Common myeloid progenitor, CD34-positive (primary cell): Measurements from ENCODE around the gene OR2T3.
"Not testable (repeated sequence)": the region's sequence is repeated elsewhere in the genome, so short reads cannot be mapped to it uniquely, and the experiment has no call there.

ENCODE experiments used
- CTCF ChIA-PET: fragments of 350-600 bp; sonication (Branson Sonifier 250); formaldehyde crosslinking; loops from one replicate; lab custom pipeline; 2021; ENCODE audit warnings: antibody characterized with exemption; lab: Charles Lee
- POLR2A ChIA-PET: fragments of 350-600 bp; sonication (Branson Sonifier 250); formaldehyde crosslinking; loops from one replicate; lab custom pipeline; 2021; ENCODE audit warnings: antibody characterized with exemption; lab: Charles Lee
- DNase-seq, 3 donors: peaks; one replicate each; pipeline versions ENCODE4 v3.0.0 to v3.0.0-alpha.2; 2013
- H3K27ac ChIP-seq, 2 experiments: 1 replicate in 1 of 2; 2 replicates in 1 of 2; pipeline ENCODE4 v1.7.0; 2013; ENCODE audit warnings: inconsistent platforms in 2 of 2, low read length in 2 of 2, mild to moderate bottlenecking in 2 of 2, low read depth in 1 of 2, moderate library complexity in 1 of 2; ENCODE audit not compliant: severe bottlenecking in 2 of 2, insufficient read depth in 1 of 2, poor library complexity in 1 of 2
- H3K27me3 ChIP-seq, 5 experiments: replicated peaks in 2 of 5; 1 replicate in 3 of 5; 2 replicates in 2 of 5; pipeline versions ENCODE4 v1.6.1 to v1.7.0; 2013; ENCODE audit warnings: low read length in 4 of 5, mild to moderate bottlenecking in 2 of 5, moderate library complexity in 2 of 5, inconsistent platforms in 1 of 5; ENCODE audit not compliant: insufficient read depth in 5 of 5, control insufficient read depth in 4 of 5
- H3K36me3 ChIP-seq, 4 experiments: 1 replicate in 2 of 4; 2 replicates in 2 of 4; pipeline versions ENCODE4 v1.6.1 to v1.7.0; 2013; ENCODE audit warnings: low read length in 3 of 4, control low read depth in 1 of 4, mild to moderate bottlenecking in 1 of 4; ENCODE audit not compliant: control insufficient read depth in 4 of 4, insufficient read depth in 4 of 4
- H3K4me1 ChIP-seq, 4 experiments: 1 replicate in 3 of 4; 2 replicates in 1 of 4; pipeline versions ENCODE4 v1.6.1 to v1.7.1; 2013; ENCODE audit warnings: low read length in 3 of 4, mild to moderate bottlenecking in 3 of 4, control low read depth in 1 of 4, inconsistent platforms in 1 of 4, moderate library complexity in 1 of 4; ENCODE audit not compliant: control insufficient read depth in 4 of 4, insufficient read depth in 4 of 4; ENCODE audit errors: control extremely low read depth in 1 of 4
- H3K4me3 ChIP-seq, 7 experiments: 1 replicate in 4 of 7; 2 replicates in 3 of 7; pipeline versions ENCODE4 v1.5.1 to v1.7.0; 2013; ENCODE audit warnings: mild to moderate bottlenecking in 7 of 7, low read length in 6 of 7, moderate library complexity in 6 of 7, inconsistent platforms in 2 of 7, low read depth in 2 of 7, control low read depth in 1 of 7; ENCODE audit not compliant: insufficient read depth in 4 of 7, control insufficient read depth in 1 of 7; ENCODE audit errors: extremely low read depth in 1 of 7
- H3K9me3 ChIP-seq, 5 experiments: 1 replicate in 4 of 5; 2 replicates in 1 of 5; pipeline versions ENCODE4 v1.6.1 to v1.7.1; 2013; ENCODE audit warnings: low read length in 4 of 5, mild to moderate bottlenecking in 2 of 5, inconsistent platforms in 1 of 5, low read depth in 1 of 5, moderate library complexity in 1 of 5; ENCODE audit not compliant: control insufficient read depth in 4 of 5, insufficient read depth in 2 of 5; ENCODE audit errors: control extremely low read depth in 1 of 5
- WGBS: methylation state at CpG from one replicate; pipeline ENCODE4 v1.1.5; 2013; ENCODE audit not compliant: insufficient coverage; 5-methylcytosine and 5-hydroxymethylcytosine counted together

Gene OR2T3

GRCh38 chr1:248436303-248436702 lies 36.8 kb upstream of the OR2T3 start:
- WGBS = 100% methylated on average over 1 of the region's 3 CpGs
- H3K27ac ChIP-seq, POLR2A ChIA-PET, H3K4me1 ChIP-seq, H3K9me3 ChIP-seq, H3K36me3 ChIP-seq, CTCF ChIA-PET, H3K27me3 ChIP-seq, DNase-seq, H3K4me3 ChIP-seq: not testable (repeated sequence)

- H3K27me3 ChIP-seq, DNase-seq, POLR2A ChIA-PET, CTCF ChIA-PET, H3K9me3 ChIP-seq, H3K4me1 ChIP-seq, H3K27ac ChIP-seq, H3K4me3 ChIP-seq, H3K36me3 ChIP-seq: not testable (repeated sequence)
- WGBS = no CpG with 5 or more reads among the region's 1 CpG
Measured at GRCh38 chr1:248438668-248439067, 34.5 kb upstream of the OR2T3 start.

DNA sequence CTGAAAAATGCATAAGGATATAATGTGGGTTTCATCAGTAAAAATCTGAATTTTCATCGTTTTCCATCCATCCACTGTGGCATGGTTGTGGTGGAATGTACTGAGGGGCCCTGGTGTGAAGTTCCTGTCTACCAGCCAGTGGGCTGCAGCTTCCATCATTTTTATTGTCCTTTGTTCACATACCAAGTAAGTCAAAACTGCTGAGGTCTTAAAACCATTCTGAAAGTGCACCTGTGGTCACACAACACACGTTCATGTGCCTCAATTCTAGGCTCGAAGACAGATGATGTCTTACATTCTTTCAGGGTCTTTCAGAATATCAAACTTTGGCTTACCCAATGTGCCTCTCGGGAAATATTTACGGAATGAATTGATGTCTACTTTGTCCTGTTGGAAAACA lies 33.9 kb upstream of the OR2T3 start:
- H3K9me3 ChIP-seq, CTCF ChIA-PET, H3K4me1 ChIP-seq, H3K36me3 ChIP-seq, H3K27ac ChIP-seq, H3K4me3 ChIP-seq, H3K27me3 ChIP-seq, DNase-seq, POLR2A ChIA-PET: not testable (repeated sequence)
- 94% methylated on average over 4 of the region's 5 CpGs for WGBS

DNA sequence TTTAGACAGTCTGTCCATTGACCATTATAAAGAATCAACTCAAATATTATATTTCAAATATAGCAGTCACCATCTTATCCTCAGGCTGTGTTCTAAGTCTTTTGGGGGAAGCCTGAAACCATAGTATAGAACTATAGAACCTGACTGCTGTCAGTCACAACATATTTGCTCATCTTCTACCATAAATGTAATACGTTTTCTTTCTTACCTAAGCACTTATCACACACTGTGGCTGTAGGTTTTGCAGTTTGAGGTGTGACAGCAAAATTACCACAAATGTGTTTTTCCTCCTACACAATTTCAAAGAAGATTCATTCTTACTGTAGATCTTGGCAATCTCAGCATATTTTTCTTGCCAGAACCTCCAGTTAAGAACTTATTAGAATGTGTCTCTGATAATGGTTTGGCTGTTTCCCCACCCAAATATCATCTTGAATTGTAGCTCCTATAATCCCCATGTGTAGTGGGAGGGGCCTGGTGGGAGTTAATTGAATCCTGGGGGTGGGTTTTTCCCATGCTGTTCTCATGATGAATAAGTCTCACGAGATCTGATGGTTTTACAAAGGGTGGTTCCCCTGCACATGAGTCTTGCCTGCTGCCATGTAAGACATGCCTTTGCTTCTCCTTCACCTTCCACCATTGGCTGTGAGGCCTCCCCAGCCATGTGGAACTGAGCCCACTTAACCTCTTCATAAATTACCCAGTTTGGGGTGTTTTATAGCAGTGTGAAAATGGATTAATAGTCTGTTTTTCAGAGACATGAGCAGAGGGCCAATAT lies 30.5 kb upstream of the OR2T3 start:
- H3K27ac ChIP-seq, POLR2A ChIA-PET, H3K4me3 ChIP-seq, H3K9me3 ChIP-seq, DNase-seq, CTCF ChIA-PET, H3K4me1 ChIP-seq, H3K27me3 ChIP-seq, H3K36me3 ChIP-seq: not testable (repeated sequence)
- no CpG with 5 or more reads among the region's 2 CpGs for WGBS

- CTCF ChIA-PET, H3K4me3 ChIP-seq, H3K27me3 ChIP-seq, POLR2A ChIA-PET, H3K27ac ChIP-seq, H3K36me3 ChIP-seq, H3K9me3 ChIP-seq, DNase-seq, H3K4me1 ChIP-seq: not testable (repeated sequence)
- 100% methylated on average over 4 of the region's 4 CpGs for WGBS
Measured at GRCh38 chr1:248444603-248445002, 28.5 kb upstream of the OR2T3 start.

DNA sequence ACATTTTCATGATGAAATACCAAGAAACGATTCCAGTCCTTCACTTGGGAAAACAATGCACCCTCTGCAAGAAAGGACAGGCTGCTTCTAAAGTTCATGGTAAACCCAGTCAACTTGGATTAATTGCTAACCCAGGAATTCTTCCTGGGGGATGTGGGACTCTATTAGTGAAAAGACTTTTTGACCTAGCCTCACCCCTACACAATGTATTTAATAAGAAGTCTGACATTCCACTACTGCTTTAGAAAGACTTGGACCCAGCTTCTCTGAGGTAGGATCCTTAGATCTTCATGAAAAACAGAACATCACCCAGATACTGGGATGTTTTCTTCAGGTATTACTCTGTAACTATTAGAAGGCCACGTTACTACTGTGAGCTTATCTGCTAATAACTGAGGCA lies 27.8 kb upstream of the OR2T3 start, which contains the start of gene OR2T2:
TSS of gene OR2T2 (plus strand) at position 239 of the 400 bp plus-strand sequence. CDS start 7,161 bp downstream, outside the sequence.
- no CpG with 5 or more reads among the region's 2 CpGs for WGBS
- CTCF ChIA-PET, H3K36me3 ChIP-seq, H3K4me3 ChIP-seq, H3K27ac ChIP-seq, DNase-seq, H3K27me3 ChIP-seq, H3K4me1 ChIP-seq, H3K9me3 ChIP-seq: not testable (repeated sequence)
- POLR2A ChIA-PET = interaction anchor here (0.7 kb wide), 1 partner anchor 1235 kb away, joined by 3 read pairs; no protein-coding TSS in a partner anchor

GRCh38 chr1:248448409-248449074 lies 24.6 kb upstream of the OR2T3 start:
- H3K36me3 ChIP-seq, H3K9me3 ChIP-seq, DNase-seq, H3K4me1 ChIP-seq, POLR2A ChIA-PET, H3K27me3 ChIP-seq, H3K4me3 ChIP-seq, H3K27ac ChIP-seq, CTCF ChIA-PET: not testable (repeated sequence)
- WGBS = no CpG with 5 or more reads among the region's 4 CpGs
